K562 (cell line): ENCODE results near the gene CPSF7. TPM values are rescaled to one million over a fixed set of nuclear protein-coding genes. Genes with fewer than 3 reads are reported as not detected.

ENCODE experiments used
- ATAC-seq: fragments of 200-7000 bp; cut with Tn5 transposase; 3 replicates; pipeline ENCODE4 v1.9.1; 2020; ENCODE audit warnings: moderate library complexity
- BruUV-seq: library from RNA; stranded (reverse); fragments of 400-500 nt; replicated peaks from 2 replicates; lab custom pipeline; 2021; lab: Mats Ljungman, UMichigan
- CTCF ChIA-PET: fragments of 300-600 bp; formaldehyde crosslinking; extraction: SDS; loops from one replicate; lab custom pipeline; 2021; ENCODE audit warnings: low intra/inter-chr PET ratio; lab: Yijun Ruan, JAX
- POLR2A ChIA-PET: fragments of 300-600, 350-650 bp; sonication (Branson Sonifier 250); formaldehyde crosslinking; extraction: SDS; loops from one replicate; lab custom pipeline; 2021; ENCODE audit warnings: antibody characterized with exemption, inconsistent platforms; lab: Yijun Ruan, JAX
- DNase-seq, 4 experiments: peaks; one replicate each; pipeline versions ENCODE4 v3.0.0 to v3.0.0-alpha.2; 2011 to 2018; ENCODE audit warnings: low spot score in 3 of 4, mixed read lengths in 3 of 4; ENCODE audit errors: extremely low read depth in 1 of 4
- FAIRE-seq: peaks from 2 replicates; lab custom pipeline; 2011; peaks lifted over from hg19 to GRCh38; lab: Jason Lieb, UNC
- H2AFZ ChIP-seq: 2 replicates; pipeline ENCODE4 v1.6.0; 2011; ENCODE audit warnings: low read depth, low read length, control low read depth, inconsistent platforms
- H3K27ac ChIP-seq: fragments of 200-600 bp; 3 replicates; pipeline ENCODE4 v1.8.0; 2011; ENCODE audit warnings: low read depth, mild to moderate bottlenecking, control low read depth, inconsistent platforms, low read length, moderate library complexity, mixed read lengths; ENCODE audit errors: extremely low read depth
- H3K27me3 ChIP-seq, 2 experiments: fragments of 300-600 bp in 1 of 2; 2 replicates in 1 of 2; 3 replicates in 1 of 2; pipeline versions ENCODE4 v1.6.0 to v1.8.0; 2011; ENCODE audit warnings: inconsistent platforms in 2 of 2, low read length in 2 of 2, mild to moderate bottlenecking in 1 of 2, mixed read lengths in 1 of 2, moderate library complexity in 1 of 2; ENCODE audit not compliant: control insufficient read depth in 2 of 2, insufficient read depth in 2 of 2
- H3K36me3 ChIP-seq: fragments of 300-600 bp; 3 replicates; pipeline ENCODE4 v1.8.0; 2011; ENCODE audit warnings: mild to moderate bottlenecking, low read length, inconsistent platforms; ENCODE audit not compliant: control insufficient read depth, insufficient read depth
- H3K4me1 ChIP-seq, 2 experiments: fragments of 200-600 bp in 1 of 2; replicated peaks in 1 of 2; 2 replicates in 1 of 2; 3 replicates in 1 of 2; pipeline versions ENCODE4 v1.5.1 to v1.8.0; 2011; ENCODE audit warnings: inconsistent platforms in 2 of 2, low read length in 2 of 2, mild to moderate bottlenecking in 1 of 2, mixed read lengths in 1 of 2, moderate library complexity in 1 of 2; ENCODE audit not compliant: control insufficient read depth in 2 of 2, insufficient read depth in 2 of 2
- H3K4me2 ChIP-seq: 2 replicates; pipeline ENCODE4 v1.6.1; 2011; ENCODE audit warnings: low read length, control low read depth, inconsistent platforms, mixed read lengths; ENCODE audit not compliant: insufficient read depth
- H3K4me3 ChIP-seq: fragments of 200-600 bp; sonication (generic), shearing (Covaris generic); 2 replicates; pipeline ENCODE4 v1.5.1; 2016; ENCODE audit warnings: control low read depth, inconsistent platforms
- H3K79me2 ChIP-seq: fragments of 200-600 bp; 3 replicates; pipeline ENCODE4 v1.8.0; 2011; ENCODE audit warnings: low read length, inconsistent platforms; ENCODE audit not compliant: control insufficient read depth, insufficient read depth
- H3K9ac ChIP-seq, 2 experiments: 2 replicates each; pipeline versions ENCODE4 v1.6.0 to v1.6.1; 2011; ENCODE audit warnings: low read depth in 2 of 2, low read length in 2 of 2, control low read depth in 1 of 2, inconsistent platforms in 1 of 2, mild to moderate bottlenecking in 1 of 2, mixed read lengths in 1 of 2; ENCODE audit not compliant: insufficient read depth in 1 of 2
- H3K9me1 ChIP-seq: one replicate; pipeline ENCODE4 v1.6.0; 2011; ENCODE audit warnings: inconsistent platforms, mild to moderate bottlenecking, low read length, moderate library complexity; ENCODE audit not compliant: control insufficient read depth, insufficient read depth
- H3K9me3 ChIP-seq: replicated peaks from 2 replicates; pipeline ENCODE4 v1.5.1; 2011; ENCODE audit warnings: low read depth, low read length, inconsistent platforms; ENCODE audit not compliant: control insufficient read depth, insufficient read depth
- H4K20me1 ChIP-seq: replicated peaks from 2 replicates; pipeline ENCODE4 v1.6.1; 2011; ENCODE audit warnings: low read length, inconsistent platforms, mixed read lengths; ENCODE audit not compliant: control insufficient read depth, insufficient read depth
- BMI1 ChIP-seq: fragments of 150-350 bp; IDR thresholded peaks from 2 replicates; pipeline ENCODE4 v1.6.1; 2014; ENCODE audit warnings: low read length
- HDAC2 ChIP-seq: fragments of 450-650 bp; IDR thresholded peaks from 2 replicates; pipeline ENCODE4 v1.6.1; 2016; ENCODE audit warnings: mild to moderate bottlenecking
- KAT7 ChIP-seq: sonication (generic); formaldehyde crosslinking; IDR thresholded peaks from 2 replicates; pipeline ENCODE4 v1.8.0; 2022; ENCODE audit warnings: missing genetic modification reagents, mild to moderate bottlenecking, borderline replicate concordance
- NR2C1 ChIP-seq, 2 experiments: fragments of 450-650 bp; IDR thresholded peaks; 2 replicates each; pipeline ENCODE4 v1.6.1; 2017; ENCODE audit warnings: mild to moderate bottlenecking in 2 of 2, antibody characterized with exemption in 1 of 2, inconsistent platforms in 1 of 2, missing compliant biosample characterization in 1 of 2, missing genetic modification characterization in 1 of 2
- PCBP2 ChIP-seq: fragments of 200-400 bp; formaldehyde crosslinking; IDR thresholded peaks from 2 replicates; pipeline ENCODE4 v1.6.1; 2018; ENCODE audit warnings: low read length, low read depth, mild to moderate bottlenecking, moderate library complexity; ENCODE audit not compliant: poor library complexity, severe bottlenecking
- YY1 ChIP-seq, 3 experiments: IDR thresholded peaks; 2 replicates each; pipeline ENCODE4 v1.6.1; 2011; ENCODE audit warnings: low read length in 2 of 3, mild to moderate bottlenecking in 2 of 3, moderate library complexity in 2 of 3, borderline replicate concordance in 1 of 3, control low read depth in 1 of 3, low read depth in 1 of 3; ENCODE audit not compliant: insufficient read depth in 3 of 3, insufficient replicate concordance in 2 of 3, control insufficient read depth in 1 of 3, insufficient read length in 1 of 3; ENCODE audit errors: extremely low read depth in 1 of 3
- ZNF253 ChIP-seq: fragments of 250-450 bp; sonication (Bioruptor Pico); conservative IDR thresholded peaks from 2 replicates; pipeline ENCODE4 v1.6.1; 2021; ENCODE audit warnings: mild to moderate bottlenecking
- ZNF354B ChIP-seq: fragments of 250-450 bp; sonication (Bioruptor Pico); IDR thresholded peaks from 2 replicates; pipeline ENCODE4 v1.4.0; 2020
- WGBS: fragments of 100-300 bp; shearing (Covaris generic); methylation state at CpG from one replicate; pipeline ENCODE4 v1.1.6; 2016; ENCODE audit warnings: low coverage, mixed read lengths; ENCODE audit not compliant: insufficient coverage; ENCODE audit errors: missing lambda C conversion rate; 5-methylcytosine and 5-hydroxymethylcytosine counted together
- in situ Hi-C: fragments of 300-500 bp; cut with MboI; formaldehyde crosslinking; loops from 4 replicates; pipeline ENCODE4 v1.15.0; 2018; ENCODE audit warnings: inconsistent platforms, mixed read lengths
- intact Hi-C: fragments of 100-400 bp; cut with micrococcal nuclease; formaldehyde crosslinking; loops from 2 replicates; pipeline ENCODE4 v1.14.2; 2022
- polyA plus RNA-seq, 8 experiments: library from polyadenylated mRNA; depleted of rRNA in 4 of 8; stranded (reverse) in 5 of 8; unstranded in 3 of 8; fragments of >200 nt; fragmentation: Nextera tagmentation in 2 of 8; fragmentation: Illumina TruSeq in 1 of 8; extraction: Ambion mirVana in 2 of 8; extraction: Trizol in 1 of 8; gene quantifications; 2 replicates each; pipeline versions ENCODE4 v1.2.1 to v1.2.3, GENCODE V29; 2011 to 2014; ENCODE audit warnings: inconsistent platforms in 1 of 8, missing spikeins in 1 of 8
- total RNA-seq, 7 experiments: library from RNA; depleted of rRNA in 6 of 7; stranded (reverse); fragments of >200 nt in 6 of 7; fragmentation: Illumina TruSeq in 2 of 7; extraction: Trizol in 2 of 7; gene quantifications; 2 replicates each; pipeline versions ENCODE4 v1.2.1 to v1.2.3, GENCODE V29; 2011 to 2021; ENCODE audit warnings: low replicate concordance in 1 of 7
- TF ChIP-seq, protein P1 (sequence below): fragments of 450-650 bp; IDR thresholded peaks from 2 replicates; pipeline ENCODE4 v1.6.1; 2016

Gene CPSF7
- total and polyA plus RNA-seq, 9 of the 15 experiments (the other 6 are each of a cell fraction or from before 2014, with no cell fraction given) = 14.8 to 104 (median 44.1) TPM

DNA sequence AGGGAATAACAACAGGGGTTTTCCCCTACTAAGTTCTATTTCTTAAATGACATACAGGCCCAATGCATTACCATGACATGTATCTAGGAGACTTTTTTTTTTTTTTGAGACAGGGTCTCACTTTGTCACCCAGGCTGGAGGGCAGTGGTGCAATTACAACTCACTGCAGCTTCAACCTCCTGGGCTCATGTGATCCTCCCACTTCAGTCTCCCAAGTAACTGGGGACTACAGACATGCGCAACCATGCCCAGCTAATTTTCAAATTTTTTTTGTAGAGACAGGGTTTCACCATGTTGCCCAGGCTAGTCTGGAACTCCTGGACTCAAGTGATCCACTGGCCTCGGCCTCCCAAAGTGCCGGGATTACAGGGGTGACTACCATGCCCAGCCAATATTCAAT, 7.5 kb downstream of the CPSF7 start:
- H3K4me2 ChIP-seq = no peak overlapping the region
- H3K36me3 ChIP-seq = peaks cover 95% of the 10 kb centered on the region
- no peak overlapping the region for H3K27ac ChIP-seq
- ChIA-PET POLR2A (interaction anchor here (0.9 to 3.0 kb wide), 2 partner anchors 7 to 53 kb away, joined by 3 to 9 read pairs; partner anchors contain the start of genes CPSF7 and SDHAF2), CTCF (no interaction called here)
- peaks cover 0 to under 1% of the 10 kb centered on the region in 2 experiments; a peak in 2 of 5 replicates for H3K4me1 ChIP-seq
- BruUV-seq = no TSS peak
- H3K79me2 ChIP-seq = peaks cover 82% of the 10 kb centered on the region
- ATAC-seq (no peak), DNase-seq (no peak), FAIRE-seq (no peak)
- H3K9me3 ChIP-seq = no peaks in the 10 kb centered on the region
- in situ Hi-C loops = loop anchor here (10.0 kb wide), 1 partner anchor 1203 kb away; the partner anchor contains the start of gene B3GAT3
- no peak overlapping the region for H3K9ac ChIP-seq
- no peaks in the 10 kb centered on the region for H3K9me1 ChIP-seq
- H3K4me3 ChIP-seq = no peak overlapping the region
- H4K20me1 ChIP-seq = peaks cover 13% of the 10 kb centered on the region; the same call in 1 of the 2 replicates
- TF ChIP-seq ZNF354B (no peak), BMI1 (no peak)
- H3K27me3 ChIP-seq = no peaks in the 10 kb centered on the region
- intact Hi-C loops = no loop called here
- no peak overlapping the region for H2AFZ ChIP-seq
- 96% methylated on average over 3 of the region's 3 CpGs for WGBS

DNA sequence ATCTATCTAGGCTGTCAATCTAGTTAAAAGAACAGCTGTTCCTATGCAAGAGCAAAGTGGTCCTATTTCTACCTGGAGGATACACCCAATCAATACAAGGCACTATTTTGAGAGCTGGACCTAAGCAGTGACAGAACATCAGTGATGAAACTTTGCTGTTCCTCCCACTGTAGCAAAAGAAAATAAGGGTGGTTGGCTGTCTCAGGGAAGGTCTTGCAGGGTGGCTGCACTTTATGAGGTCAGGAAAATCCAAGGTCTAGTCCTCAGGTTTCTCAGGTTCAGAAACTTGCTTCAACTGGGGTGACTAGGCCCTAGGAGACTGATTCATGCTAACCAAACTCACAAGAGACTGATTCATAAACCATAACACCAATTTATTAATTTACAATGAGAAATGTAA, 11.6 kb downstream of the CPSF7 start:
- Histone ChIP-seq H3K9ac (no peak overlapping the region), H3K36me3 (peaks cover 96% of the 10 kb centered on the region), H3K9me1 (no peaks in the 10 kb centered on the region), H3K79me2 (peaks cover 51% of the 10 kb centered on the region), H4K20me1 (peaks cover 16% of the 10 kb centered on the region; the same call in 1 of the 2 replicates), H3K4me2 (no peak overlapping the region), H3K9me3 (no peaks in the 10 kb centered on the region), H3K27me3 (no peaks in the 10 kb centered on the region), H3K27ac (peak overlapping the region; percentile 32; the same call in 2 of the 3 replicates), H3K4me1 (peaks cover 0 to 2% of the 10 kb centered on the region in 2 experiments; a peak in 2 of 5 replicates), H3K4me3 (no peak overlapping the region), H2AFZ (no peak overlapping the region)
- ChIA-PET POLR2A (interaction anchor here (0.5 to 1.6 kb wide), 5 partner anchors 9 to 637 kb away, joined by 3 to 7 read pairs (median 3); no protein-coding TSS in a partner anchor), CTCF (no interaction called here)
- intact Hi-C loops (no loop called here), in situ Hi-C loops (no loop called here)
- ATAC-seq = no peak
- BruUV-seq = no TSS peak
- TF ChIP-seq YY1 (IDR thresholded peaks at IDR 0.05; ENCODE audit: borderline replicate concordance in 1 of 3, control insufficient read depth in 1 of 3, extremely low read depth in 1 of 3, insufficient read depth in 3 of 3, insufficient read length in 1 of 3, insufficient replicate concordance in 2 of 3, low read depth in 1 of 3, low read length in 2 of 3) (no peak), NR2C1 (IDR thresholded peaks at IDR 0.05) (no peak), NR2C1 (tag; IDR thresholded peaks at IDR 0.05) (no peak), KAT7 (CRISPR knock-in tag) (no peak), HDAC2 (no peak), ZNF253 (CRISPR knock-in tag) (no peak), PCBP2 (no peak)
- TF ChIP-seq, protein P1, sequence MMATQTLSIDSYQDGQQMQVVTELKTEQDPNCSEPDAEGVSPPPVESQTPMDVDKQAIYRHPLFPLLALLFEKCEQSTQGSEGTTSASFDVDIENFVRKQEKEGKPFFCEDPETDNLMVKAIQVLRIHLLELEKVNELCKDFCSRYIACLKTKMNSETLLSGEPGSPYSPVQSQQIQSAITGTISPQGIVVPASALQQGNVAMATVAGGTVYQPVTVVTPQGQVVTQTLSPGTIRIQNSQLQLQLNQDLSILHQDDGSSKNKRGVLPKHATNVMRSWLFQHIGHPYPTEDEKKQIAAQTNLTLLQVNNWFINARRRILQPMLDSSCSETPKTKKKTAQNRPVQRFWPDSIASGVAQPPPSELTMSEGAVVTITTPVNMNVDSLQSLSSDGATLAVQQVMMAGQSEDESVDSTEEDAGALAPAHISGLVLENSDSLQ = peak; percentile 55; the same call in 1 of the 2 replicates
- FAIRE-seq = no peak
- DNase-seq = no peak
